Hepatocyte (in vitro differentiated cells): ENCODE results near the gene VAC14. TPM values are rescaled to one million over a fixed set of nuclear protein-coding genes. Genes with fewer than 3 reads are reported as not detected.

Experiments
- DNase-seq: peaks from one replicate; pipeline ENCODE4 v3.0.0-alpha.2; 2016; ENCODE audit warnings: low spot score
- H2AFZ ChIP-seq: fragments of 200-600 bp; sonication (generic); 2 replicates; pipeline ENCODE4 v1.6.0; 2016; ENCODE audit warnings: antibody characterized with exemption, mild to moderate bottlenecking
- H3K27ac ChIP-seq: fragments of 200-600 bp; sonication (generic); 2 replicates; pipeline ENCODE4 v1.5.1; 2016; ENCODE audit warnings: mild to moderate bottlenecking
- H3K27me3 ChIP-seq: fragments of 200-600 bp; sonication (generic); 2 replicates; pipeline ENCODE4 v1.6.1; 2016
- H3K36me3 ChIP-seq: fragments of 200-600 bp; sonication (generic); replicated peaks from 2 replicates; pipeline ENCODE4 v1.5.1; 2016; ENCODE audit warnings: low read depth; ENCODE audit not compliant: insufficient read depth
- H3K4me1 ChIP-seq: fragments of 200-600 bp; sonication (generic); 2 replicates; pipeline ENCODE4 v1.5.1; 2016; ENCODE audit warnings: mild to moderate bottlenecking, moderate library complexity; ENCODE audit not compliant: insufficient read depth
- H3K4me2 ChIP-seq: fragments of 200-600 bp; sonication (generic); 2 replicates; pipeline ENCODE4 v1.6.0; 2016
- H3K4me3 ChIP-seq: fragments of 200-600 bp; sonication (generic); 2 replicates; pipeline ENCODE4 v1.5.1; 2016; ENCODE audit warnings: mild to moderate bottlenecking
- H3K79me2 ChIP-seq: fragments of 200-600 bp; sonication (generic); 2 replicates; pipeline ENCODE4 v1.6.0; 2017; ENCODE audit warnings: mild to moderate bottlenecking
- H3K9me2 ChIP-seq: fragments of 200-600 bp; sonication (generic); replicated peaks from 2 replicates; pipeline ENCODE4 v1.6.0; 2017; ENCODE audit warnings: mild to moderate bottlenecking; ENCODE audit not compliant: insufficient read depth
- H3K9me3 ChIP-seq: fragments of 200-600 bp; sonication (generic); 2 replicates; pipeline ENCODE4 v1.5.1; 2016; ENCODE audit warnings: low read depth, mild to moderate bottlenecking
- H4K20me1 ChIP-seq: fragments of 200-600 bp; sonication (generic); 2 replicates; pipeline ENCODE4 v1.6.0; 2016; ENCODE audit warnings: mild to moderate bottlenecking; ENCODE audit not compliant: insufficient read depth, poor library complexity, severe bottlenecking
- EZH2 ChIP-seq: fragments of 200-600 bp; sonication (generic); IDR thresholded peaks from 2 replicates; pipeline ENCODE4 v1.6.1; 2016; ENCODE audit warnings: antibody characterized with exemption, mild to moderate bottlenecking, borderline replicate concordance
- EZH2phosphoT487 ChIP-seq: fragments of 200-600 bp; sonication (generic); IDR thresholded peaks from one replicate; pipeline ENCODE4 v1.6.1; 2018; ENCODE audit warnings: antibody characterized with exemption, mild to moderate bottlenecking, low read depth, moderate library complexity; ENCODE audit not compliant: unreplicated experiment, severe bottlenecking
- WGBS: methylation state at CpG from one replicate; pipeline ENCODE4 v1.1.6; 2016; ENCODE audit warnings: low lambda C conversion rate; ENCODE audit errors: missing lambda C conversion rate; 5-methylcytosine and 5-hydroxymethylcytosine counted together
- polyA plus RNA-seq: library from polyadenylated mRNA; unstranded; fragments of >200 nt; fragmentation: Nextera tagmentation; extraction: Ambion mirVana; gene quantifications from 2 replicates; pipeline ENCODE4 v1.2.1, GENCODE V29; 2016
- total RNA-seq: library from RNA; depleted of rRNA; stranded (reverse); fragments of >200 nt; gene quantifications from 2 replicates; pipeline ENCODE4 v1.2.3, GENCODE V29; 2014
- TF ChIP-seq, protein P1 (sequence below): fragments of 200-600 bp; sonication (generic); IDR thresholded peaks from 2 replicates; pipeline ENCODE4 v1.5.1; 2016; ENCODE audit warnings: antibody characterized with exemption, mild to moderate bottlenecking; ENCODE audit not compliant: poor library complexity

VAC14 gene
- total and polyA plus RNA-seq, 2 experiments from 2014 or later: 35.8 to 49.4 TPM

DNA sequence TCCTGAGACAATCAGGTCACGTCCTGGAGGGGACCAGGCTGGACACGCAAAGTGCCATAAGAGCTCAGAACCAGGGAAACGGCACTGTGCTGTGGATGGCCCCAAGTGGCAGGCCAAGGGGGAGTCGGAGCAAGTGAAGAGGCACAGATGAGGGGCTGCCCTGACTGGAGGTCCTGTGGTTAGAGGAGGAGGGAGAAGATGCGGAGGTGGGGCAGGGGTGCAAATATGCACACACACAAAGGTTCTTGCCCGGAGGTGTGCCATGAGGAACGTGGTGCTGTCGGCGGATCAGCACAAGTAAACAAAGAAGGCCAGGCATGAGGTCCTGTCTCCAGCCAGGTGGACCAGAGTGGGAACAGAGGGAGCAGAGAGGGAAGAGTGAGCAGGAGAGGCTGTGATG, 23.5 kb downstream of the VAC14 start:
- Histone ChIP-seq H3K4me2 (no peak overlapping the region), H3K79me2 (no peaks in the 10 kb centered on the region), H3K9me2 (no peaks in the 10 kb centered on the region), H3K4me1 (no peaks in the 10 kb centered on the region), H3K36me3 (no peaks in the 10 kb centered on the region), H4K20me1 (no peaks in the 10 kb centered on the region), H3K27ac (no peak overlapping the region), H3K27me3 (no peaks in the 10 kb centered on the region), H2AFZ (no peak overlapping the region), H3K9me3 (no peaks in the 10 kb centered on the region), H3K4me3 (no peak overlapping the region)
- WGBS: 94% methylated on average over 9 of the region's 9 CpGs
- no peak for DNase-seq
- TF ChIP-seq EZH2phosphoT487 (no peak), EZH2 (no peak)
- TF ChIP-seq, protein P1, sequence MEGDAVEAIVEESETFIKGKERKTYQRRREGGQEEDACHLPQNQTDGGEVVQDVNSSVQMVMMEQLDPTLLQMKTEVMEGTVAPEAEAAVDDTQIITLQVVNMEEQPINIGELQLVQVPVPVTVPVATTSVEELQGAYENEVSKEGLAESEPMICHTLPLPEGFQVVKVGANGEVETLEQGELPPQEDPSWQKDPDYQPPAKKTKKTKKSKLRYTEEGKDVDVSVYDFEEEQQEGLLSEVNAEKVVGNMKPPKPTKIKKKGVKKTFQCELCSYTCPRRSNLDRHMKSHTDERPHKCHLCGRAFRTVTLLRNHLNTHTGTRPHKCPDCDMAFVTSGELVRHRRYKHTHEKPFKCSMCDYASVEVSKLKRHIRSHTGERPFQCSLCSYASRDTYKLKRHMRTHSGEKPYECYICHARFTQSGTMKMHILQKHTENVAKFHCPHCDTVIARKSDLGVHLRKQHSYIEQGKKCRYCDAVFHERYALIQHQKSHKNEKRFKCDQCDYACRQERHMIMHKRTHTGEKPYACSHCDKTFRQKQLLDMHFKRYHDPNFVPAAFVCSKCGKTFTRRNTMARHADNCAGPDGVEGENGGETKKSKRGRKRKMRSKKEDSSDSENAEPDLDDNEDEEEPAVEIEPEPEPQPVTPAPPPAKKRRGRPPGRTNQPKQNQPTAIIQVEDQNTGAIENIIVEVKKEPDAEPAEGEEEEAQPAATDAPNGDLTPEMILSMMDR: no peak

DNA sequence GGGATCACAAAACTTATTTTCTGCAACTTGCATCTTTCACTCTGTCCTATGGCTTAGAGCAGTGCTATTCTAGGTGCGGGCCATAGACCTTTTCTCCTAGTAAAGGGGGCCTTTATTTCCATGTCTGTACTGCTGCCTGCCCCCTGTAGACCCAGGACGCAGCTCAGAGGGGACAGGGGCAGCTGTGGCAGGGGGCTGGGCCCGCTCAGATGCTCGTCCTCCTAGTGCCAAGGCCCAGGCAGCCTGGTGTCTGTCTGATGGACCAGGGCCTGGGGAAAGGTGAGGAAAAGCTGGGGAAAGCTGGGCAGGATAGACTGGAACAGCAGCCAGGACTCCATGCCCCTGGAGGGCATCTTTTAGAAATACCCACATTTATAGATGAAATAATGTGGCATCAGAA, 25.6 kb downstream of the VAC14 start:
- Histone ChIP-seq H3K27ac (no peak overlapping the region), H3K9me2 (no peaks in the 10 kb centered on the region), H3K27me3 (no peaks in the 10 kb centered on the region), H4K20me1 (no peaks in the 10 kb centered on the region), H3K79me2 (no peaks in the 10 kb centered on the region), H3K36me3 (no peaks in the 10 kb centered on the region), H3K4me1 (no peaks in the 10 kb centered on the region), H2AFZ (no peak overlapping the region), H3K9me3 (no peaks in the 10 kb centered on the region), H3K4me2 (no peak overlapping the region), H3K4me3 (no peak overlapping the region)
- 93% methylated on average over 4 of the region's 4 CpGs for WGBS
- no peak for TF ChIP-seq EZH2
- TF ChIP-seq EZH2phosphoT487: no peak
- TF ChIP-seq, protein P1: no peak
- DNase-seq: no peak

DNA sequence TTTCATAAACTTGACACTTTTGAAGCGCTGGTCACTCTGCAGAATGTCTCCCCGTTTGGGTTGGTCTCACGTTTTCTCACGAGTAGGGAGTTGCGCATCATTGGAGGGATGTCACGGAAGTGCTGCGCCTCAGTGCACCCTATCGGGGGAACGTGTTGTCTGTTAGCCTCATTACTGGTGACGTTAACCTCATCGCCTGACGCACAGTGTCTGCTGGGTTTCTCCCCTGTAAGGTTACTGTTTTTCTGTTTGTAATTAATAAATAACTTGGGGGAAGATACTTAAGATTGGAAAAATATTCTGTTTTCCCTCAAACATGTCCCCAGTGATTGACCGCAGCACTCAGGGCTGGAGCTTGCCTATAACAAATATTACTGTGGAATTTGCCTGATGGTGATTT, 26.7 kb downstream of the VAC14 start:
- no peak for DNase-seq
- Histone ChIP-seq H3K9me2 (no peaks in the 10 kb centered on the region), H3K36me3 (no peaks in the 10 kb centered on the region), H3K27me3 (no peaks in the 10 kb centered on the region), H3K4me2 (no peak overlapping the region), H3K4me3 (no peak overlapping the region), H2AFZ (no peak overlapping the region), H4K20me1 (no peaks in the 10 kb centered on the region), H3K27ac (no peak overlapping the region), H3K79me2 (no peaks in the 10 kb centered on the region), H3K9me3 (no peaks in the 10 kb centered on the region), H3K4me1 (no peaks in the 10 kb centered on the region)
- TF ChIP-seq EZH2 (no peak), EZH2phosphoT487 (no peak)
- TF ChIP-seq, protein P1: no peak
- 95% methylated on average over 13 of the region's 13 CpGs for WGBS

DNA sequence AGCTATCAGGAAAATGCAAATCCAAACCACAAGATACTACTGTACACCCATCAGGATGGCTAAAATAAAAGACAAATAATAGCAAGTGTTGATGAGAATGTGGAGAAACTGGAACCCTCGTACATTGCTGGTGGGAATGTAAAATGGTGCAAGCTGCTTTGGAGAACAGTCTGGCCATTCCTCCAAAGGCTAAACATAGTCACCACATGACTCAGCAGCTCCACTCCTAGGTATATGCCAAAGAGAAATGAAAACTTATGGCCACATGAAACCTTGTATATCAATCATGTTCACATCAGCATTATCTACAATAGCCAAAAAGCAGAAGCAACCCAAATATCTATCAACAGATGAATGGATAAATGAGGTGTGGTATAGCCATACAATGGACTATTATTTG, 28.5 kb downstream of the VAC14 start:
- Histone ChIP-seq H2AFZ (no peak overlapping the region), H3K4me3 (no peak overlapping the region), H3K79me2 (no peaks in the 10 kb centered on the region), H3K4me2 (no peak overlapping the region), H3K27ac (no peak overlapping the region), H3K4me1 (peaks cover 11% of the 10 kb centered on the region), H3K36me3 (no peaks in the 10 kb centered on the region), H3K9me2 (no peaks in the 10 kb centered on the region), H3K9me3 (no peaks in the 10 kb centered on the region), H4K20me1 (no peaks in the 10 kb centered on the region), H3K27me3 (no peaks in the 10 kb centered on the region)
- DNase-seq: no peak
- WGBS: 92% methylated on average over 1 of the region's 1 CpG
- TF ChIP-seq, protein P1: no peak
- TF ChIP-seq EZH2phosphoT487 (no peak), EZH2 (no peak)
